Uterus (tissue), 4 donors: ENCODE results near the gene SIPA1L3. TPM values are rescaled to one million over a fixed set of nuclear protein-coding genes. Genes with fewer than 3 reads are reported as not detected.

Experiments used
- DNase-seq, 2 donors: peaks; one replicate each; pipeline ENCODE4 v3.0.0-alpha.2; 2019 to 2020
- H3K27ac ChIP-seq, 2 donors: fragments of 200-600 bp; sonication (generic); 1 replicate in 1 of 2; 2 replicates in 1 of 2; pipeline ENCODE4 v1.5.1; 2016 to 2018
- H3K27me3 ChIP-seq, 2 donors: fragments of 200-600 bp; sonication (generic); one replicate each; pipeline ENCODE4 v1.5.1; 2018 to 2019; ENCODE audit warnings: control low read depth in 1 of 2
- H3K36me3 ChIP-seq, 2 donors: fragments of 200-600 bp; sonication (generic); one replicate each; pipeline ENCODE4 v1.5.1; 2019; ENCODE audit warnings: control low read depth in 1 of 2
- H3K4me1 ChIP-seq, 2 donors: fragments of 200-600 bp; sonication (generic); one replicate each; pipeline ENCODE4 v1.5.1; 2018 to 2019; ENCODE audit warnings: control low read depth in 1 of 2
- H3K4me3 ChIP-seq, 2 donors: fragments of 200-600 bp; sonication (generic); 1 replicate in 1 of 2; 2 replicates in 1 of 2; pipeline ENCODE4 v1.5.1; 2018 to 2019; ENCODE audit warnings: mild to moderate bottlenecking in 1 of 2
- H3K9me3 ChIP-seq, 2 donors: fragments of 200-600 bp; sonication (generic); one replicate each; pipeline ENCODE4 v1.5.1; 2019; ENCODE audit warnings: control low read depth in 1 of 2
- CTCF ChIP-seq, 4 experiments: fragments of 200-600 bp in 2 of 4; fragments of 450-650 bp in 2 of 4; sonication (generic) in 2 of 4; IDR thresholded peaks; one replicate each; pipeline ENCODE4 v1.5.1; 2016 to 2019; ENCODE audit warnings: antibody characterized with exemption in 4 of 4, mild to moderate bottlenecking in 2 of 4, moderate library complexity in 1 of 4
- POLR2A ChIP-seq, 2 donors: fragments of 450-650 bp; IDR thresholded peaks; one replicate each; pipeline ENCODE4 v1.6.1; 2016; ENCODE audit warnings: antibody characterized with exemption in 2 of 2, mild to moderate bottlenecking in 1 of 2, moderate library complexity in 1 of 2
- intact Hi-C: fragments of 100-400 bp; cut with DNase I; formaldehyde crosslinking; loops from one replicate; pipeline ENCODE4 v1.15.1; 2023; ENCODE audit warnings: low total_unique reads
- total RNA-seq, 4 donors: library from RNA; depleted of rRNA in 3 of 4; stranded (reverse); fragments of >200 nt in 3 of 4; gene quantifications; one replicate each; pipeline versions ENCODE4 v1.1.0 to v1.2.4, GENCODE V29; 2014 to 2023
- donor health status: DM: yes; HTN: yes; CAD: no.

The SIPA1L3 gene
- total RNA-seq, 4 donors from 2014 or later = 11.5 to 41.8 (median 21.5) TPM

- no peak for DNase-seq
- H3K4me3 ChIP-seq = no peak overlapping the region
- no peak for TF ChIP-seq CTCF (IDR thresholded peaks at IDR 0.05)
- no peak for TF ChIP-seq POLR2A (IDR thresholded peaks at IDR 0.05)
- intact Hi-C loops = no loop called here
- H3K36me3 ChIP-seq = no peaks in the 10 kb centered on the region
- no peaks in the 10 kb centered on the region for H3K4me1 ChIP-seq
- no peak overlapping the region for H3K27ac ChIP-seq
- H3K9me3 ChIP-seq = no peaks in the 10 kb centered on the region
- no peaks in the 10 kb centered on the region for H3K27me3 ChIP-seq
These were observed 31.3 kb downstream of the SIPA1L3 start for GRCh38 chr19:37938353-37938752.

- intact Hi-C loops = no loop called here
- no peak overlapping the region for H3K27ac ChIP-seq
- H3K9me3 ChIP-seq = no peaks in the 10 kb centered on the region
- H3K4me1 ChIP-seq = no peaks in the 10 kb centered on the region
- no peak for DNase-seq
- TF ChIP-seq POLR2A (IDR thresholded peaks at IDR 0.05) (no peak), CTCF (IDR thresholded peaks at IDR 0.05) (no peak)
- H3K27me3 ChIP-seq = no peaks in the 10 kb centered on the region
- no peak overlapping the region for H3K4me3 ChIP-seq
- no peaks in the 10 kb centered on the region for H3K36me3 ChIP-seq
These were observed 34.9 kb downstream of the SIPA1L3 start for GRCh38 chr19:37941782-37942515.

- intact Hi-C loops = no loop called here
- H3K27ac ChIP-seq = no peak overlapping the region
These were observed 35.5 kb downstream of the SIPA1L3 start for GRCh38 chr19:37942516-37942902.

GRCh38 chr19:37943480-37943879, 36.5 kb downstream of the SIPA1L3 start:
- no peaks in the 10 kb centered on the region for H3K4me1 ChIP-seq
- H3K27me3 ChIP-seq = no peaks in the 10 kb centered on the region
- intact Hi-C loops = no loop called here
- DNase-seq = no peak
- no peak overlapping the region for H3K27ac ChIP-seq
- H3K9me3 ChIP-seq = no peaks in the 10 kb centered on the region
- no peak for TF ChIP-seq CTCF (IDR thresholded peaks at IDR 0.05)
- no peak for TF ChIP-seq POLR2A (IDR thresholded peaks at IDR 0.05)
- H3K36me3 ChIP-seq = no peaks in the 10 kb centered on the region
- H3K4me3 ChIP-seq = no peak overlapping the region

More at GRCh38 chr19:37942516-37942902, 35.5 kb downstream of the SIPA1L3 start:
- DNase-seq = no peak
- Histone ChIP-seq H3K4me3 (no peak overlapping the region), H3K27me3 (no peaks in the 10 kb centered on the region), H3K4me1 (no peaks in the 10 kb centered on the region), H3K9me3 (no peaks in the 10 kb centered on the region), H3K36me3 (no peaks in the 10 kb centered on the region)
- TF ChIP-seq CTCF (IDR thresholded peaks at IDR 0.05) (no peak), POLR2A (IDR thresholded peaks at IDR 0.05) (no peak)

DNA sequence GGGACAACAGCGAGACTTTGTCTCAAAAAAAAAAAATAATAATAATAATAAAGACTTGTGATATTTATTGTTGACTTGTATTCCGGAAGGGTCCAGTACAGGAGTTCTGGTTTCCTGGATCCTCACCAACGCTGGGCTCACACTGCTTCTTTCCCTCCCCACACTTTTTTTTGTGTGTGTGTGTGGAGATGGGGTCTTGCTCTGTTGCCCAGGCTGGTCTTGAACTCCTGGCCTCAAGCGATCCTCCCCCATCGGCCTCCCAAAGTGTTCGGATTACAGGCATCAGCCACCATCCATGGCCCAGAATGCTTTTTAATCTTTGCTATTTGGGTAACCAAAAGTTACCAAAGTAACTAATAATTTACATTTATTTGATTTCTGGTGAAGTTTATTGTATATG, 39.1 kb downstream of the SIPA1L3 start:
- no peaks in the 10 kb centered on the region for H3K36me3 ChIP-seq
- TF ChIP-seq CTCF (IDR thresholded peaks at IDR 0.05) = no peak
- H3K27ac ChIP-seq = no peak overlapping the region
- DNase-seq = no peak
- no peaks in the 10 kb centered on the region for H3K9me3 ChIP-seq
- H3K4me1 ChIP-seq = no peaks in the 10 kb centered on the region
- no peak overlapping the region for H3K4me3 ChIP-seq
- no peaks in the 10 kb centered on the region for H3K27me3 ChIP-seq
- intact Hi-C loops = no loop called here
